NCI-H2171 (cell line): ENCODE data around the gene PLEKHA5.

Experiments used
- DNase-seq: peaks from one replicate; lab custom pipeline; 2025; lab: John Stamatoyannopoulos, UW

The PLEKHA5 gene

DNA sequence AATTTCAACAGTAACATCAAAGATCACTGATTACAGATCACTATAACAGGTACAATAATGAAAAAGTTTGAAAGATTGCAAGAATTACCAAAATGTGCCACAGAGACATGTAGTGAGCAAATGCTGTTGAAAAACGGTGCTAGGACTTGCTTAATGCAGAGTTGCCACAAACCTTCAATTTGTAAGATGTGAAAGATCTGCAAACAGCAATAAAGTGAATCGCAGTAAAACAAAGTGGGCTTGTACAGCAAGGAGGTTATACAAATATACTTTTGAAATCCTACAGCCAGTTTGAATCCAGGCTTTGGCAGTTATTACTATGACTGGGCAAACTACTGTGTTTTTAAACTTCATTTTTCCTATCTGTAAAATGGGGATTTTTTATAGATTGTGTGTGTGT, 1.0 kb upstream of the PLEKHA5 start:
- no peak for DNase-seq

DNA sequence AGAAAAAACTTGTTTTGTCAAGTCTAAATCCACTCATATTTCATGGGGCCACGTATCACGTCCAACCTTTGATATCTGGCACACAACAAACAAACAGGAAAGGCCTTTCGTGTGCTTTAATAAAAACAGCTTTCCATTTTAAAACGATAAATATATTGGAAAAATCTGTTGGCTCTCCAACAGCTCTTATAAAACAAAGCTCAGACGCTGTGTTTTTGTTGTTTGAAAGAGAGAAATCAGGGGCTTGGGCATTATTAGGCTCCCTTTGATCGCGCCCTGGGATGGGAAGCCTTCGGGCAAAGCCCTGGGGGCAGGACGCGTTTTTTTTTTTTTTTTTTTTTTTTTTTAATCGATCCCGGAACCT, 429 bp upstream of the PLEKHA5 start:
- no peak for DNase-seq

GRCh38 chr12:19130224-19131024, 891 bp downstream of the PLEKHA5 start:
- no peak for DNase-seq

DNA sequence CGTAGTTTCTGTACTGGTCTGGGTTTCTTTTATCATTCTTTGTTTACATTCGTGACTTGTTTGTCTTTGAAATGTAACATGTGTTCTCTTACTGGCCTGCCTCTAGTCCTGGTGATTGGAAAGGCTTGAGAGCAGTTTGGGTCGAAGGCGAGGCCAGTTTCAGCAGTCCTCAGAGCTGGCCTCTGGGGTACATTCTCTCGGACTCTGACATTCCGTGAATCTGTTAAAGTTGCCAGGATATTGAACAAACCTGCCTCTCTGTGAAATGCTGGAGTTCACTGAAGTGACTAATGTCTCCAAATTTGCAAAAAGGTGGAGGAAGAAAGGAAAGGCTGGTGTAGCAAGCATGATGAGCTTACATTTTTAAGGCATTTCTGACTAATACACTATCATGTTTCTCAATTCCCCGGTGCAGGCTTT, 1.5 kb downstream of the PLEKHA5 start:
- no peak for DNase-seq

DNA sequence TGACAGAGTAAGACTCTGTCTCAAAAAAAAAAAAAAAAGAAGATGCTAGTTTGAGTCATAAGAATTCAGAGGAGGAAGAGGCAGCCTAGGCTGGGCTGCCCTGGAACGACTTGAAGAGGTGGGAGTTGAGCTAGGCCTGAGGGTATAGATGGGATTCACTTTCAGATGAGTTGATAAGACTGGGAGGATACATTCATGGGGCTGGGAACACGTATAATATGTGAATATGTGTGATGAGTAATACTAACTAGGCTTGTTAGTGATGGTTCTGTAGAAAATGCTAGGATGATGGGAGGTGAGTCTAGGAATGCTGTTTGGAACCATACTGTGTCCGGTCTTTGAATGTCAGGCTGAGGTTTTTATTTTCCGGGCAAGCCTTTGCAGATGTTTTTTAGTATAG, 9.0 kb downstream of the PLEKHA5 start:
- no peak for DNase-seq

DNA sequence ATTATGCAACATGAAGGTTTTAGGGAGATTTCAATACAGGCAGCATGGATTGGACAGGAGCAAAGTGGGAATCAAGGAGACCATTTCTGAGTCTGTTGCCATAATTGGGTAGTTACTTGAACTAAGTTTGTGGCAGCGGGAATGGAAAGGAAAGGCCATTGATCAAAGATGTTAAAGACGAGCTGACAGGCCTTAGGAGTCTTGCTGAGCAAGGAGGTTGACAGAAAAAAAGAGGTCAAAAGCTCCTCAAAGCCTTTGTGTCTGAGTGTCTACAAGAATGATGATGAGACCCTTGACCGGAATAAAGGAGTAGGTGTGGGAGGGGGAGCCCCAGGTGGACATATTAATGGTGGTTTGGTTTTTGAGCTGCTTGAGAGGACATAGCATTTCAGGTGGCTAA, 9.4 kb downstream of the PLEKHA5 start:
- no peak for DNase-seq

DNA sequence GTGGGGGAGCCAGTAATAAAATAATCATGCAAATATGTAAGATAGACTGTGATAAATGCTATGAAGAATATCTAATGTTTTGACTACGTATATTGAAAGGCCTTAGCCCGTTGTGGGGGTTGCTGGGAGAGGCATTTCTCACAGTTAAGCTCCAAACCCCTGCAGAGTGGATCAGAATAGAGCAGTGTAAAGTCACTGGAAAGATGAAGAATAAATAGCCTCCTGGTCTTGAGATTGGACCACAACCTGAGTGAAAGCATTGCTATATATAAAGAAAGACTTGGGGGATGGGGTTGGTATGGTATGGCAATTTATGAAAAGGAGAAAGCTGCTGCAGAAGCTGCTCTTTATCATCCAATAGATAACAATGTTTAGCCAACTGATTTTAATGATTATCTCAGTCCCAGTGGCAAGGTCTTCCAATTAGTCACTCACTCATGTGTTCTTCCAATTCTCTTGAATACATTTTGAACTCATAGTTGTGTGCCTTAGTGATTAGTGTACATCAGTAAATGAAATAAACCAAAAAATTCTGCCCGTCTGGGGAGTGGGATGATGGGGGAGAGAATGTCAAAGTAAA, 10.2 kb downstream of the PLEKHA5 start:
- no peak for DNase-seq

DNA sequence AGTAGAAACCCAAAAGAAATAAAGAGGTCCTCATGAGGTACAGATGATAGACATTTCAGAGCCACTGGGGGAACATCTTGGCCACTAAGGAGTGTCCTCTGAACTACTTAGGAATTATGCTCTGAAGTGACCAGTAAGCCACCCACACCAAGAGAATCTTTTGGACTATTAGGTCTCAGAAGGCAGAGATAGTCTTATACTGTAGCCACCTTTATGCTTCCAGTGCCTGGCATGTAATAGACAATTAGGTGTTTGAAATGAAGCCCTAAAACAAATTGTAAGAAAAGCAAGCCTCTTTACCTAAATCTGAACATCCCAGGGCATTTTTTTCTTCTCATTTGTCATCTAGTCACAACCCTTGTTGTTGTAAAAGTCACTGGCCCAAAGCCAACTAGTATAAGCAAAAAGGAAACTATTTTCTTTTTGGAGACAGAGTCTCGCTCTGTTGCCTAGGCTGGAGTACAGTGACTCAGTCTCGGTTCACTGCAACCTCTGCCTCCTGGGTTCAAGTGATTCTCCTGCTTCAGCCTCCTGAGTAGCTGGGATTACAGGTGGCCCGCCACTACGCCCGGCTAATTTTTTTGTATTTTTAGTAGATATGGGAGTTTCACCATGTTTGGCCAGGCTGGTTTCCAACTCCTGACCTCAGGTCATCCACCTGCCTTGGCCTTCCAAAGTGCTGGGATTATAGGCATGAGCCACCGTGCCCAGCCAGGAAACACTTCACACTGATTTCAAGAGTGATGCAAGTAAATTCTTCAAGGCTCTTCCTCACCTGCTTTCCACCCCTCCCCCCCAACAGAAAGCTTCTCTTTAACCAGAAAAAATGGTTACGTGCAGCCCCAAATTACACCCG, 11.1 kb downstream of the PLEKHA5 start:
- no peak for DNase-seq

DNA sequence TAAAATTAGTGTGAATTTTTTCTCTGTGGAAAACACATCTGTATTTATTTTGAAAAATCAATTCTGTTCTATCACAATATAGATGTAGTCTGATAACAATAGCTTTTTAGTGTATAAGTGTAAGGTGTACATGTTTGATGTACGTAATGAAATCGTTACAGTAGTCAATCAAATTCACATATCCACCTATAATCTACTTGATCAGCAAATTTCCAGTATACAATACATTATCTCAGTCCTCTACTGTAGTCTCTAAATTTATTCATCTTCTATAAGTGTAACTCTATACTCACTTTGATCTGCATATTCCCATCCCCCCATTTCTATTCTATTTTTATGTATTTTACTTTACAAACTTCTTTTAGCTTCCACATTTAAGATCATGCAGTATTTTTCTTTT, 13.0 kb downstream of the PLEKHA5 start:
- DNase-seq: no peak

DNA sequence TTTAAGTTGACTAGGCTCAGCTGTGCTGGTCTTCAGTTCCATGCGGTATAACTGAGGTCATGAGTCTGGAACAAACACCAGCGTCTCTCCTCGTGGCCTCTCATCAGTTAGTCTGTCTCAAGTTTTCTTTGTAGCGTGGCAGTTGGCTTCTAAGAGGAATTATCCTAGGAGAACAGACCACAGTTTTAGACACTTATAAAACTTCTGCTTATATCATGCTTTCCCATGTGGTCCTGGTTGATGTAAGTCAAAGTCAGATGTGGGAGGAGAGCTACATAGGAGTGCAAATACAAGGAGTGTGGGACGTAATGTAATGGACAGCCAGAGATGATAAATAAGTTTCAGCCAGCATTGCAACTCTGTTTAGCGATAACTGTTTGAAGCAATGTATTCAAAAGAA, 14.8 kb downstream of the PLEKHA5 start:
- DNase-seq: no peak

GRCh38 chr12:19144985-19145384, 15.5 kb downstream of the PLEKHA5 start:
- no peak for DNase-seq

GRCh38 chr12:19148860-19149259, 19.3 kb downstream of the PLEKHA5 start:
- no peak for DNase-seq

DNA sequence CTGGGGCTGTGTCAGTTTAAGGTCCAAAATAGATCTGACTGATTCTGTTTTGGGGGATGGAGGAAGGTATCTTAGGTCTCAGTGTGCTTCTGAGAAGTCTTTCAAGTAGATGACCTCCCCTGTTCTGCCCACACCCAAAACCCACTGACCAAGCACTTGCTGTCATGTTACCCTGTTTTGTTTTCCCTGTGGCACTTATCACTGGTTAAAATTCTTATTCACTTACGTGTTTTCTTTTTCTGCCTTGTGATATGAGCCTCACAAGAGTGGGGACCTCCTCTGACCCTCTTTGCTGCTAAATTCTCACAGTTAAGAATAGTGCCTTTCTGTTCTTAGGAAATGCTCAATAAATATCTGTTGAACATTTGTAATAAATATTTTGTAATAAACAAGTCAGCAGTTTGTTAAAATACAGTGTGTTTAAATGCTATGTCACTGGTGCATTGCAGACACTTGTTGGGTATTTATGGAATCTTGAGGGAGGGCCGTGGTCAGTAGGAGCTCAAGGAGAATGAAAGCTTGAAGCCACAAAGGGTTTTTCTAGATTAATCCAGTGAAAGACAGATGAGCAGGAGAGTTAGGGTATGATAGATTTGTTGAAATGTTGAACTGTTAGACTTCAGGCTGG, 20.9 kb downstream of the PLEKHA5 start:
- no peak for DNase-seq

DNA sequence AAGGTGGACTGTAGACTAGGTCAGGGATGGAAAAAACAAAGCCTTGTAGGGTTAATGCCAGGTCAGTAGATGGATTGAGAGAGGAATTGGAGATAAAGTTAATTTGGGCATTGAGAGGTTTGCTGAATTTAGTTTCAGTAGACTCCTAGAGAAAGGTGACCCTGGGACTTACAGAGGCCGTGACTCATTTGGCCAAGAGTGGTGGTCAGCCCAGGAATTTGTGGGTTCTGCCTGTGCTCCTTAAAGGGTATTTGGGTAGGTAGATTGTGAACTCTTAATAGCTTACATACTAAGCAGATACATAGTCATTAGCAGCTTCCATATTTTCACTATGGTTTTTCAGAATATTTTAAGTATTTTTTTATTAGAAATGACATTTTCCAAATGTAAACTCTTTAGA, 21.8 kb downstream of the PLEKHA5 start:
- DNase-seq: no peak

GRCh38 chr12:19153396-19153795, 23.9 kb downstream of the PLEKHA5 start:
- DNase-seq: no peak

- DNase-seq: no peak
Measured at GRCh38 chr12:19154686-19155085, 25.2 kb downstream of the PLEKHA5 start.

DNA sequence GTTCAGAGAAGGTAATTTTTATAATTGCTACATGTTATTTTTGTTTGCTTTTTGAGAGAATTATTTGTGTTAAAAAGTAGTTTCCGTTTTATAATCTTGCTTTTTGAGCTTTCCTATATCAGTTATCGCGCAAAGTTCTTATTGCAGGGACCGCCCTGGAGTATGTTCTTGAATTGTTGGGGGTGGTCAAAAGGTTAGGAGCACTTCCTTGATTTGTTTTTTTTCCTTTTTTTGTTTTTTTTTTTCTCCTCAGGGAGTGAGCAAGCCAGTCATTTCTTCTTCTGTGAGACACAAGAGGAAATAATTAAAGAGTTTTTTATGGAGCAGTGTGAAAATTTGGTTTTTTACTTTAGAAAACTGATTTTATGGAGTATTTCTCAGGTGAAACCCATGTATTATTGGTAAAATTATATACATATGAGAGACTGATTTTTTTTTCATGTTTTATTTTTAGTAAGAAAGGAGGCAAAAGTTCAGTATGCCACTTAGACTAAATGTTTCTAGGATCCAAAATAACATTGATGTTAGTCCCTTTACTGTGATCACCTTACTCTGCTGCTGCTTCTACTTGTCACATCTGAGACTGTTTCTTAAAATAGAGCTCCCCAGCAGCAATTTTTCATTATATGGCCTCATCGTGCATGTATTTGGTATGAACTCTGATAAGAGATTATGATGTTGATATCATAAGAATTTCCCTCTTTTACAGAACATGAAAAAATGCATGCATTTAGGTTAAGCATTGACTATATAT, 26.6 kb downstream of the PLEKHA5 start:
- DNase-seq: no peak

DNA sequence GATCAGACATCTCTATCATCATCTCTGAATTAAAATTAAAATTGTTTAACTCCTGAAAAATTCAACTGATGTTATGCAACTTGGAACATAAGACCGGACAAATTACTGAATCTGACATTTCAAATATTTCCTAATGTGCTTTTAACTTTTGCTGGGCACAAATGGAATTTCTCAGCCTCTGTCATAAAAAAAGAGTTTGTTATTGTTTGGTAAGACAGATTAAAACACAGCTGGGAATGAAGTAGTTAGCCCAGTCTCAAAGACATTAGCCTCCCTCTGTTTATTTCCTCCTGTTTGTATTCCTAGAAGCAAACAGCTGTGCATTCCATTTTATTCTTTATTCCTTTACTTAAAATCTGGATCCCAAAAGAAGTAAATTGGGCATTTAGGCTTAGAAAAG, 29.4 kb downstream of the PLEKHA5 start:
- DNase-seq: no peak

DNA sequence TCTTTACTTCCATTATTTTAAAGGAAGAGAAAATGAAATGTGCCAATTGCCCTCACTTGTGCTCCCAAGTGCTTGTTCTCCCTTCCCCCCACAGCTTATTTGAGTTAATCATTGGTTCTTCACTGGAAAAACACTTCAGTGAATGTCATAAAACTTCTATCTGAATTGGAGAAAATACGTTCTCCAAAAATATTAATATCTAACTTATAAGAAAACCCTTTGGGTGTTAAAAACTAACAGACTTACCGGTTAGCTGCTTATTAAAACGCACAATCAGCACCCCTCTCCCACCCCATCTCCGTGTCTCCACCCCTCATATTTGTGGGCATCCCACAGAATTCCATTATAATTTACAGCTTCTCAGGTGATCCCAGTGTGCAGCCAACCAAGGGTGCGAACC, 31.7 kb downstream of the PLEKHA5 start:
- DNase-seq: no peak

DNA sequence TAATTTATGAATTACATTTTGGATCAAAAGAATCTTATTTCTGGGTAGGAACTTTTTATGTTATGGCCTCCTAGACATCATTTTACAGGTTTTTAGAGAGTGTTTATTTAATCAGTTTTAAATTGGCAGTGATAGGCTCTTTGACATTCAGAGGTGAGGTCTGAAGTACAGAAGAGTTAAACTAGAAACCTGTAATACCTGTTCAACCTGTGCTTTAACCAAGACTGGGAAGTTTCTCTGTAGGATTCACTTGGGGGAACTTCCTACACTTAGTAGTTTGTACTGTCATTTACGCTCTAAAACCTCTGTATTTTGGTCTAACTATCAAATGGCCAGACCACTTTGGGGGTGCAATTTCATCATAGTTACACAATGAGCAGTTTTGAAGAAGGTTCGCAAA, 35.9 kb downstream of the PLEKHA5 start:
- DNase-seq: no peak

DNA sequence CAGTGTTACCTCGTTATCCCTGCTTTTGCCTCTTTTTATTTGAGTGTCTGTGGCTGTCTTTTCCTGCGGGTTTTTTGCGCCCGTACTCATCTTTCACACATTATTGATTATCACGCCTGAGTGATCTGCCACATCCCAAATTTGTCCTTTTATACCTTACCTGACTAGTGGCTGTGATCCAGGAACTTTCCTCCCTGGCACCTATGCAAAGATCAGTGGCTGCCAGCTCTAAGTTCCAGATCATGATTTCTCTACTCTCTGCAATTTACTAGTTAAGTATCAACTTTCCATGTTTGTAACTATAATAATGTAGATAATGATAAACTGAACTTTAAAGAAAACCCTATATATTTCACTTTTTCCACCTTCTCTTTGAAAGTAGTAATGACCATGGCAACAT, 36.9 kb downstream of the PLEKHA5 start:
- DNase-seq: no peak

- DNase-seq: no peak
Measured at GRCh38 chr12:19166956-19167355, 37.4 kb downstream of the PLEKHA5 start.
